NCI-H1417 treated with DMSO at 0.1 percent for 48 hours (cell line): ENCODE data around the gene CHD9NB.
"Not testable (repeated sequence)": the region's sequence is repeated elsewhere in the genome, so short reads cannot be mapped to it uniquely, and the experiment has no call there.

ENCODE experiments used
- DNase-seq: peaks from one replicate; lab custom pipeline; 2025; lab: John Stamatoyannopoulos, UW

CHD9NB gene

GRCh38 chr16:53083119-53083518 is 30.4 kb upstream of the CHD9NB start:
- DNase-seq: no peak

- DNase-seq: no peak
Observed at GRCh38 chr16:53082509-53082908, 29.8 kb upstream of the CHD9NB start.

- DNase-seq: no peak
Observed at GRCh38 chr16:53081686-53082407, 29.1 kb upstream of the CHD9NB start.

- DNase-seq: no peak
Observed at GRCh38 chr16:53081032-53081424, 28.3 kb upstream of the CHD9NB start.

- no peak for DNase-seq
Observed at GRCh38 chr16:53080345-53081031, 27.8 kb upstream of the CHD9NB start.

- DNase-seq: no peak
Observed at GRCh38 chr16:53078765-53079485, 26.2 kb upstream of the CHD9NB start.

GRCh38 chr16:53078247-53078646 is 25.6 kb upstream of the CHD9NB start:
- DNase-seq: no peak

GRCh38 chr16:53075461-53075860 is 22.8 kb upstream of the CHD9NB start:
- not testable (repeated sequence) for DNase-seq

- not testable (repeated sequence) for DNase-seq
Observed at GRCh38 chr16:53074296-53074695, 21.6 kb upstream of the CHD9NB start.

GRCh38 chr16:53073022-53073421 is 20.3 kb upstream of the CHD9NB start:
- DNase-seq: no peak

- no peak for DNase-seq
Observed at GRCh38 chr16:53071748-53072301, 19.1 kb upstream of the CHD9NB start.

- DNase-seq: no peak
Observed at GRCh38 chr16:53069772-53070171, 17.1 kb upstream of the CHD9NB start.

GRCh38 chr16:53068423-53068833 is 15.7 kb upstream of the CHD9NB start:
- no peak for DNase-seq

- no peak for DNase-seq
Observed at GRCh38 chr16:53067675-53068074, 15.0 kb upstream of the CHD9NB start.

GRCh38 chr16:53065461-53066061 is 12.9 kb upstream of the CHD9NB start:
- no peak for DNase-seq

GRCh38 chr16:53064081-53064578 is 11.4 kb upstream of the CHD9NB start:
- DNase-seq: no peak

GRCh38 chr16:53061701-53062159 is 9.0 kb upstream of the CHD9NB start:
- DNase-seq: no peak

- no peak for DNase-seq
Observed at GRCh38 chr16:53061256-53061655, 8.6 kb upstream of the CHD9NB start.

- no peak for DNase-seq
Observed at GRCh38 chr16:53059672-53060071, 7.0 kb upstream of the CHD9NB start.

GRCh38 chr16:53058882-53059281 is 6.2 kb upstream of the CHD9NB start:
- DNase-seq: no peak

GRCh38 chr16:53058441-53058840 is 5.7 kb upstream of the CHD9NB start:
- DNase-seq: no peak

- DNase-seq: no peak
Observed at GRCh38 chr16:53057658-53058057, 5.0 kb upstream of the CHD9NB start.
